ENCODE results near the gene AZU1.

The AZU1 gene

DNA sequence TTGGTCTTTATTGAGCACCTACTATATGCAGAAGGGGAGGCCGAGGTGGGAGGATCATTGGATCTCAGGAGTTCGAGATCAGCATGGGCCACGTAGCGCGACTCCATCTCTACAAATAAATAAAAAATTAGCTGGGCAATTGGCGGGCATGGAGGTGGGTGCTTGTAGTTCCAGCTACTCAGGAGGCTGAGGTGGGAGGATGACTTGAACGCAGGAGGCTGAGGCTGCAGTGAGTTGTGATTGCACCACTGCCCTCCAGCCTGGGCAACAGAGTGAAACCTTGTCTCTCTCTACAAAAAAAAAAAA lies 35.6 kb downstream of the AZU1 start:
- no peaks in the 10 kb centered on the region for H3K9me3 ChIP-seq (ENCODE audit: insufficient read depth, low read length, severe bottlenecking)
- H3K4me3 ChIP-seq (ENCODE audit: low read depth in 1 of 2, low read length in 2 of 2) = no peak overlapping the region
- H4K20me1 ChIP-seq (ENCODE audit: insufficient read depth, low read length) = peaks cover 3% of the 10 kb centered on the region; the same call in 1 of the 2 replicates
- no peaks in the 10 kb centered on the region for H3K79me2 ChIP-seq (ENCODE audit: insufficient read depth, low read length)
- no peak overlapping the region; the same call in 1 of the 2 replicates for H2AFZ ChIP-seq (ENCODE audit: low read depth, low read length)
- no peak overlapping the region for H3K27ac ChIP-seq (ENCODE audit: low read length)
- DNase-seq (no peak), ATAC-seq (ENCODE audit: insufficient read depth, low read depth) (no peak)
- peaks cover 3% of the 10 kb centered on the region for H3K4me1 ChIP-seq (ENCODE audit: insufficient read depth, low read length)
- no peaks in the 10 kb centered on the region for H3K27me3 ChIP-seq (ENCODE audit: insufficient read depth, low read length, poor library complexity)
- no peak for TF ChIP-seq EZH2 (IDR thresholded peaks at IDR 0.05; ENCODE audit: borderline replicate concordance, low read depth, low read length, severe bottlenecking)
- TF ChIP-seq, protein P1, sequence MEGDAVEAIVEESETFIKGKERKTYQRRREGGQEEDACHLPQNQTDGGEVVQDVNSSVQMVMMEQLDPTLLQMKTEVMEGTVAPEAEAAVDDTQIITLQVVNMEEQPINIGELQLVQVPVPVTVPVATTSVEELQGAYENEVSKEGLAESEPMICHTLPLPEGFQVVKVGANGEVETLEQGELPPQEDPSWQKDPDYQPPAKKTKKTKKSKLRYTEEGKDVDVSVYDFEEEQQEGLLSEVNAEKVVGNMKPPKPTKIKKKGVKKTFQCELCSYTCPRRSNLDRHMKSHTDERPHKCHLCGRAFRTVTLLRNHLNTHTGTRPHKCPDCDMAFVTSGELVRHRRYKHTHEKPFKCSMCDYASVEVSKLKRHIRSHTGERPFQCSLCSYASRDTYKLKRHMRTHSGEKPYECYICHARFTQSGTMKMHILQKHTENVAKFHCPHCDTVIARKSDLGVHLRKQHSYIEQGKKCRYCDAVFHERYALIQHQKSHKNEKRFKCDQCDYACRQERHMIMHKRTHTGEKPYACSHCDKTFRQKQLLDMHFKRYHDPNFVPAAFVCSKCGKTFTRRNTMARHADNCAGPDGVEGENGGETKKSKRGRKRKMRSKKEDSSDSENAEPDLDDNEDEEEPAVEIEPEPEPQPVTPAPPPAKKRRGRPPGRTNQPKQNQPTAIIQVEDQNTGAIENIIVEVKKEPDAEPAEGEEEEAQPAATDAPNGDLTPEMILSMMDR (IDR thresholded peaks at IDR 0.05; ENCODE audit: borderline replicate concordance, extremely low read depth, low read length, poor library complexity, severe bottlenecking) = no peak
- peaks cover 11% of the 10 kb centered on the region for H3K36me3 ChIP-seq (ENCODE audit: insufficient read depth, low read length)
- no peak overlapping the region for H3K9ac ChIP-seq (ENCODE audit: low read depth, low read length)
- H3K4me2 ChIP-seq (ENCODE audit: insufficient read depth, low read length) = peak overlapping the region; percentile 26; the same call in 1 of the 2 replicates

- Histone ChIP-seq H3K79me2 (ENCODE audit: insufficient read depth, low read length) (no peaks in the 10 kb centered on the region), H3K4me2 (ENCODE audit: insufficient read depth, low read length) (no peak overlapping the region), H3K4me3 (ENCODE audit: low read depth in 1 of 2, low read length in 2 of 2) (no peak overlapping the region), H3K27me3 (ENCODE audit: insufficient read depth, low read length, poor library complexity) (no peaks in the 10 kb centered on the region), H3K4me1 (ENCODE audit: insufficient read depth, low read length) (peaks cover 3% of the 10 kb centered on the region), H2AFZ (ENCODE audit: low read depth, low read length) (no peak overlapping the region), H3K27ac (ENCODE audit: low read length) (no peak overlapping the region), H3K9ac (ENCODE audit: low read depth, low read length) (no peak overlapping the region), H3K36me3 (ENCODE audit: insufficient read depth, low read length) (peaks cover 41% of the 10 kb centered on the region), H4K20me1 (ENCODE audit: insufficient read depth, low read length) (peaks cover 4% of the 10 kb centered on the region; the same call in 1 of the 2 replicates), H3K9me3 (ENCODE audit: insufficient read depth, low read length, severe bottlenecking) (no peaks in the 10 kb centered on the region)
- TF ChIP-seq EZH2 (IDR thresholded peaks at IDR 0.05; ENCODE audit: borderline replicate concordance, low read depth, low read length, severe bottlenecking) = no peak
- TF ChIP-seq, protein P1 (IDR thresholded peaks at IDR 0.05; ENCODE audit: borderline replicate concordance, extremely low read depth, low read length, poor library complexity, severe bottlenecking) = no peak
- ATAC-seq (ENCODE audit: insufficient read depth, low read depth) (no peak), DNase-seq (no peak)
These were observed 39.2 kb downstream of the AZU1 start for GRCh38 chr19:866769-867300.

DNA sequence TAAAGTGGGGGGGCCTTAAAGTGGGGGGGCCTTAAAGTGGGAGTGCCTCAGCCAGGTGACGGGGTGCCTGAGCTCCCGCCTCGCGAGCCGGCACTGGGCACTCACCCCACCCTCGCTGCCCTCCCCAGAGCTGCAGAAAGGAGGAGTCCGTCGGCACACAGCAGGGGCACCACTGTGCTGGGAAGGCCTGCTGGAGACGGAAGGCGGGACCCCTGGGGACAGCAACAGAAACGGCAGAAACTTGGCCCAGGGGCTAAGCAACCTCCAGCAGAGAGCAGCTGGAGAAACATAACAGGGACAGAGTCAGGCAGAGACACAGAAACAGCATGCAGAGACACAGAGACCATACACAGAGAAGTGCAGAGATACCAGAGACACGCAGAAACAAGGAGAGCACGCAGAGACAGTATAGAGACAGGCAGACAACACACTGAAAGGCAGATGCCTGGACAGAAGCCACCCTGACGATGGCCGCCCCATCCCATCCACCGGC lies 39.7 kb downstream of the AZU1 start:
- no peak overlapping the region for H3K27ac ChIP-seq (ENCODE audit: low read length)

More for the DNA sequence above, 39.7 kb downstream of the AZU1 start:
- no peaks in the 10 kb centered on the region for H3K79me2 ChIP-seq (ENCODE audit: insufficient read depth, low read length)
- DNase-seq (no peak), ATAC-seq (ENCODE audit: insufficient read depth, low read depth) (no peak)
- H3K9ac ChIP-seq (ENCODE audit: low read depth, low read length) = no peak overlapping the region
- TF ChIP-seq, protein P1 (IDR thresholded peaks at IDR 0.05; ENCODE audit: borderline replicate concordance, extremely low read depth, low read length, poor library complexity, severe bottlenecking) = no peak
- no peak for TF ChIP-seq EZH2 (IDR thresholded peaks at IDR 0.05; ENCODE audit: borderline replicate concordance, low read depth, low read length, severe bottlenecking)
- peaks cover 43% of the 10 kb centered on the region for H3K36me3 ChIP-seq (ENCODE audit: insufficient read depth, low read length)
- peaks cover 3% of the 10 kb centered on the region for H3K4me1 ChIP-seq (ENCODE audit: insufficient read depth, low read length)
- no peak overlapping the region for H3K4me2 ChIP-seq (ENCODE audit: insufficient read depth, low read length)
- no peak overlapping the region for H3K4me3 ChIP-seq (ENCODE audit: low read depth in 1 of 2, low read length in 2 of 2)
- no peaks in the 10 kb centered on the region for H3K9me3 ChIP-seq (ENCODE audit: insufficient read depth, low read length, severe bottlenecking)
- H3K27me3 ChIP-seq (ENCODE audit: insufficient read depth, low read length, poor library complexity) = no peaks in the 10 kb centered on the region
- H4K20me1 ChIP-seq (ENCODE audit: insufficient read depth, low read length) = peaks cover 9% of the 10 kb centered on the region; the same call in 1 of the 2 replicates
- no peak overlapping the region for H2AFZ ChIP-seq (ENCODE audit: low read depth, low read length)

Data from DND-41 (cell line).